ENCODE data around the gene MEGF11.

The MEGF11 gene

GRCh38 chr15:66108483-66109265 lies 144.9 kb downstream of the MEGF11 start:
- DNase-seq, result no peak

DNA sequence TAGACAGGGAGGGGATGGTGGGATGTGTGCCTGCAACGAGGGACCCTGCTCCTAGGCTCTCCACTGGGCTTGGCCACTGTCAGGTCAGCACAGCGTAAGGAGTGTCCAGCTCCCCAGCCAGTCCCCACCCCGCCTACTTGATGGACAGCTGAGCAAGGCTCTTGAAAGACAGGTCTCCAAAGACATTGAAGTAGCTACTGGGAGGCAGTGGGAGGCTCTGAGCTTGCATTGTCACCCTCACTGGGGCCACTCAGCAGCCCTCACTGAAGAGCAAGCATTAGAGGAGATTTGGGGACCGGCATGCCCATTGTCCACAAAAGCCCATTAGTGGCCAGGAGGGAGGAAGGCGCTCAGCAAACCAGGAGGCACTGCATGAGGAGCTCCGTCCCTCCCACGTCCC lies 146.5 kb downstream of the MEGF11 start:
- DNase-seq, result no peak

DNA sequence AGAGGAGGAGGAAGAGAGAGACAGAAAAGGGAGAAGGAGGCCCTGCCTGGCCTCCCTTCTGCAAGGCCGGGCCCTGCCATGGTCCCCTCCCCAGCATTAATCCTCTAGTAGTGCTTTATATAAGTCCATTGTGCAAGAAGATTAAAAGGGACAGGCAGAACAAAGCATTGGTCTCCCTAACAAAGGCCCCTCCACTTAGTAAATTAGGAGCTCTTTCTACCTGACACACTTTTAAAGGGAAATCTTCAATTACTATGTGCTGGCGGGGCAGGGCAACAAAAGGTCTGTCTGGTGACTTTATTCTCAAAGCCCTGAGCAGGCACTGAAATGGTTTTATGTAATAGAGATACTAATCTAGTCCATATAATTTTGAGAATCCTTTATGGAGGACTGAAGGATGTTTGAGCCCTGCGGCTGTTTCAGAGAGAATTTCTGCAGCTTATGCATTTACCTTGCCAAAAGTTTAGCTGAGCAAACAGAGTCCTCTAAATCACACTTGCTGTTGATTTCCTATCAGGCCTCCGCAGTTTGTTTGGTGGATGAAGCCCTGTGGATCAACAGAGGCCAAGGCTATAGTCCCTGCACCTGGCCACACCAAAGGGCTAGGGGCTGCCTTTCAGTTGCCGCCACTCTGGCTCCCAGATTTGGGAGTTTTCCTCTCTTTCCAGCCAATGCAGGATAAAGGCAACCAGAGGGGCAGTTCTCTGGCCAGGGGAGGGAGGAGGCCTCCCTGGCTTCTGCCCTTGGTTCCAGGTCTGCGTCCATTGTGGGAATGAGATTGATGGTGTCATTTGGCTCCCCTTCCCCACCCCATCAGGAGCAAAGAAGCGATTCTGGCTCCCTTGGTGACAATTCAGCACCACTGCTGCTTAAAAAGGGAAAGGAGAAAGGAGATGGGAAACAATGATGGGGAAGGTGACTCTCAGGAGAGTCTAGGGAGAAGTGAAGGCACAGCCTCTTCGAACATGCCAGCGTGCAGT lies 148.0 kb downstream of the MEGF11 start:
- no peak for DNase-seq

GRCh38 chr15:66103293-66103590 lies 150.3 kb downstream of the MEGF11 start:
- DNase-seq, result no peak

DNA sequence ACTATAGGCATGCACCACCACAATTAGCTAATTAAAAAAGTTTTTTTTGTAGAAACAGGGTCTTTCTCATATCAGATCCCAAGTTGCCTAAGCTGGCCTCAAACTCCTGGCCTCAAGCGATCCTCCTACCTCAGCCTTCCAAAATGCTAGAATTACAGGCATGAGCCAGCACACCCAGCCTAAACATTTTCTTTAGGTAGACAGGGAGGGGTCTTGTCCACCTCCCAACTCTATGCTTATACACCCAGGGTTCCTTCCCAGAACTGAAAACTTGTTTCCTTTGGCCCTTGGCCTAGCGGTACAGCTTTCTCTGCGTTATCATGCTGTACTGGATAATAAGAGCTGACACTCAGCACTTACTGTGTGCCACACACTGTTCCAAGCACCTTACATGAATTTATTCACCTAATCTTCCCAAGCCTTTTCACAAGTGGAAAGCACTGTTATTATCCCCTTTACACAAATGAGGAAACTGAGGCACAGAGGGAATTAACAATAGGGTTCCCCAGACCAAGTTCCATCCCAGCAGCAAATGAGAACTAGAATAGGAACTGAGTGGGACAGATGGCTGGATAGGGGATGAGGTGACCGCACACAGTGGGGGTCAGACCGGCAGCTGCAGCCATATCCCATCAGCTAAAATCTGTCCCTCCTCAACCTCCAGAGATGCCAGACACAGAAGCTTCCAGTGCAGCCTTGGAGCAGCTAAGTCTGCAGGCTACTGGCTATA lies 150.8 kb downstream of the MEGF11 start:
- no peak for DNase-seq

DNA sequence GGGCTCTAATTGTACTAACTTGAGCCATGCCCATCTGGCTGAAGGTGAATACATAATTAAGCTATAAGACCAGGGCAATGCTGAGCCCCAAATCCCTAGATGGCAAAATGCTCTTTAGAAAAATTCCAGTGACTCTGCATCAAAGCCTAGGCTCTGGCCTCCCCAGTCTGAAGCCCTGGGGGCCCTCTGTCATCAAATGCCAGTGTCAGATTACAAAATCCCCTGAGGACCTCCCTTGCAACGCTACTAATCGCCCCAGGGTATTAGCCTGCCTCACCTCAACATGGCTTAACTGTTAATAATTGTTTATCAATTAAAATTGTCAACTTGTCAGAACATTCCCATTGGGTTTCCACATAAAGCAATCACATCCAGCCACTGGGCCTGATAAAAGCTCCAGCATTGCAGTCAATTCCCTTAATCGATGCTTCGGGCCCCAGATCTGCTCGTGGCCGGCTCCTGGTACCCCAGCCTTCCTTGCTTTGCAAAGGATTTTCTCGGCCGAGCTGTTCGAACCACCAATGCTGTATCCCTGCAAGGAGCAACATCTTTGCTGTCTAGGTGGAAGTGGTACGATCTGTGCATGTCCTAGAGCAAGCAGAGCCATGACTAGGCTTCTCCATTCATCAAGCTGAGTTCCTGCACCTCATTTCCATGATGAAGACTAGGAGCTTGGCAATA lies 151.7 kb downstream of the MEGF11 start:
- DNase-seq, result no peak

DNA sequence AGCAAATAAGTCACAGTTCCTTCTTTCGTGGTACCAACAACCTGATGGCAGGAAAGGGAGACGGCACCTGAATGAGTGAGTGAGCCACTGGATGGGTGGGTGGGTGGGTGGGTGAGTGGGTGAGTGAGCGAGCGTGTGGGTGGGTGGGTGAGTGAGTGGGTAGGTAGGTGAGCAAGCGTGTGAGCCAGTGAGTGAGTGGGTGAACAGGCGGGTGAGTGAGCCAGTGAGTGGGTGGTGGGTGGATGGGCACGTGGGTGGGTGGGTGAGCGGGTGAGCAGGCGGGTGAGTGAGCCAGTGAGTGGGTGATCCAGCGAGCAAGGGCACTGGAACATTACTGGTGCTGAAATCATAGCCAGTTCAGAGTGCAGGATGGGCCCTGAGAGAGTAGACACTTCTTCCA lies 152.8 kb downstream of the MEGF11 start:
- no peak for DNase-seq

GRCh38 chr15:66099950-66100671 lies 153.4 kb downstream of the MEGF11 start:
- no peak for DNase-seq

DNA sequence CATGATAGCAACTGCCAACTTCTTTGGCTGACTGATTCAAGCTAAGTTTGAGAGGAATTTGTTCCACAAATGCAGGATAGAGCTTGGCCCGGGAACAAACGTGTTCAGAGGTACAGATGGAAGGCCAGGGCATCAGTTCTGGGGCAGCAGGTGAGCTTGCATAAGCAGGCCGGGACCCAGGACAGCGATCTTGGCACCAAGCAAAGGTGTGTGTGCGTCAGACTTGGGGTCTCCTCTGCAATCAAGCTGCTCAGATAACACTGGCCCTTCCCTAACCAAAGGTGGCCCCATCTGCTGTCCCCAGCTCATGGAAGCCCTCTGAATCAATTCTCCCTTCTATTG lies 155.6 kb downstream of the MEGF11 start:
- DNase-seq, result no peak

GRCh38 chr15:66097151-66098021 lies 156.2 kb downstream of the MEGF11 start:
- peak; percentile 93 for DNase-seq

- no peak for DNase-seq
Observed at GRCh38 chr15:66096688-66097058, 156.9 kb downstream of the MEGF11 start.

DNA sequence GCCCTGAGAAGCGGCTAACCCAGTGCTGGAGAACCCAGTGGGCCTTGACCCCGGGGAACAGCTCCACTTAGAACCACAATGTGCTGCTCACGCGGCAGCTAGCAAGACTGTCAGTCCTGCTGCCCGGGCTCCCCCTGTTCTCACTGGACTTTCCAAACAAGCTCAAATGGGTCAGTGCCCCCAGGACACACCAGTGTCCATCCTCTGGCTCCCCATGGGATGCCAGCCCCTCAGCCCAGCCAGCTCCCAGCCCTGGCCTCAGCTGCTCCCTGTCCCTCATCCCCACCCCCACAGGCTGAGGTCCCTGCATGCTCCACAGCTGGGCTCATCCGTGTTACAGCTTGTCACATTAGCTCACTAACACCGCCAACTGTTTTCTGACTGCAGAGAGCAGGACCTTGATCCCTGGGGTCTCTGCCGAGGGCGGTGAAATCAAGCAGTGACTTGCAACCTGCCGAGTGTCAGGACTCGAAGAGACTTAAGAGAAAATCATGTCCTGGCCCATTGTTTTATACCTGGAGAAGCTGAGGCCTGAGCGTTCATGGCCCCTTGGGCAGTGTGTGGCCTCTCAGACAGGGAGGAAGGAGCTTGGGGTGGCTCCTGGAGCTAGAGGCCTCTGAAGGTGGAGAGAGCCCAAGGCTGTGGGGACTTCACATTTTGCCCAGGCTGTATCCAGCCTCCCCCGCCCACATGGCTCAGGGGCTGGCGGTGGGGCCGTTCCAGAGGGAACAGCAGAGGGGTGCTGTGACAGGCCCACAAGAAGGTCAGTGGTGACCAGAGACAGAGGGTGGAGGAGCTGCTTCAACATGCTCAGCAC lies 157.5 kb downstream of the MEGF11 start:
- DNase-seq, result peak; percentile 21

DNA sequence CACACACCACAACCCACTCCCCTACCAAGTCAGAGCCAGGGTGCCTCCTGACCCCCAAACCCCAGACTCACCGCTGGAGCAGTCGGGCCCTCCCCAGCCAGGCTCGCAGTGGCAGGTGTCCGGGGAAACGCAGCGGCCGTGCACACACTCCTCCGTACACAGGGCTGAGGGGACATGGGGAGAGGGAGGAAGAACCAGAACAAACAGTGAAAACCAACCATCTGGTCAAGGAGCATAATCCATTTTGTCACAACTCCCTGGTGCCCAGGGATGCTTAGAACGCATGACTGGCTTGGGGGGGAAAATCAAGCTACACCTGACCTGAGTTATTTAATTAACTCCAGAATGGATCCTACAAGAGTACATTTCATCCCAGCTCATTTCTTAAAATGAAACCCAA lies 159.2 kb downstream of the MEGF11 start:
- peak; percentile 54 for DNase-seq

DNA sequence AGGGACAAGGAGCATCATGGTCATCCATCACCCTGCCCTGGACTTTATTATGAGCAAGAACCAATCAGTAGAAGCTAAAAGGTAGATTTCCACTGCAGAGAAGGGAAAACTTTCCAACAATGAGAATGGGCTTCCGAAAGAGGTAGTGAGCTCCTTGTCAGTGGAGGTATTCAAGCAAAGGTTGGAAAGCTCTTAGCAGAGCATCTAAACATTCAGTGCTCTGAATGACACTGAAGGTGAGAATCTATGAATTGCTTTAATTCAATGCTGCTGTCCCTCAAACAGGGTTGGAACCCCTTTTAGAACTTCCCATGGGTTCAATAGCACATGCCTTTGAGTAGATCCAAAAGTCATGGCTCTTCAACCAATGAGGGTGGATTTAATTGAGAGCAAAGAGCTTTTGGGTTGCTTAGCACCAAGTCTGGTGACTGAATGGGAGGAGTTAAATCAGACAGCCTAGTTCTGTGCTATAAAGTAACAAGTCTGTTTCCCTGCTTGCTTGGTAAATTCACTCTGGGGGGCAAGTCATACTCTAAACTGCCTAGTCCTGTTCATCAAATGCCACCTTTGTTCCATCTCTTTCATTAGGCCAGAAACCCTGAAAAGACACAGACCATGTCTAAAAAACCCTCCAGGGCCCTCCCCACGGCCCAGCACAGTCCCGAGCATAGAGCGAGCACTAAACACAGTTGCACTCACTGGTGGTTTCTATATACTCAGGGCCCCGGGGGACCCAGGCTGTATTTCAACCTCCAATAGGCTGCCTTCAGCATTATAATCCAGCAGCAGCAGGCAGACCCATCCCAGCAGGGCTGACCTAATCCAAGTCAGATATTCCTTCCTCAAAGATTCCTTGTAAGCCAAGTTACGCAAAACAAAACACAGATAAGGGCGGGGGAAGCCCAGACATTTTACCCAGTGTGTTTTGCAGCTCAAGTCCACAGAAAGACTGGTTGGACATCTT lies 161.2 kb downstream of the MEGF11 start:
- no peak for DNase-seq

DNA sequence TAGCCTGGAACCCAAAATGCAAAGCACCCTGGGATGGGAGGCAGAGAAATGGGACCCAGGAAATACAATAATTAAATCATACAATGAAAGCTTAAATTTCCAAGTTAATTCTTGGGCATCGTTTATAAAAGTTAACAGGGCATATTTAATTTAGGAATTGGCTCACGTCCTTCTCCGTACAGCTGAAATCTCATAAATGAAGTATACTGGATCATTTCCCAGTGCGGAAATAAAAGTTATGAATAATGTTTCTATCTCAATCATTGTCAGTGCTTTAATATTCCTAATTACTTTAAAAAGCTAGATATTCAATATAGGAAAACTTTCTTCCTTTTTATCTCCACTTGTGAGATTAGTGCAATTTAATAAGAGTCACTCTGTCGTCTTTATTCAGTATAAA lies 164.0 kb downstream of the MEGF11 start:
- no peak for DNase-seq

DNA sequence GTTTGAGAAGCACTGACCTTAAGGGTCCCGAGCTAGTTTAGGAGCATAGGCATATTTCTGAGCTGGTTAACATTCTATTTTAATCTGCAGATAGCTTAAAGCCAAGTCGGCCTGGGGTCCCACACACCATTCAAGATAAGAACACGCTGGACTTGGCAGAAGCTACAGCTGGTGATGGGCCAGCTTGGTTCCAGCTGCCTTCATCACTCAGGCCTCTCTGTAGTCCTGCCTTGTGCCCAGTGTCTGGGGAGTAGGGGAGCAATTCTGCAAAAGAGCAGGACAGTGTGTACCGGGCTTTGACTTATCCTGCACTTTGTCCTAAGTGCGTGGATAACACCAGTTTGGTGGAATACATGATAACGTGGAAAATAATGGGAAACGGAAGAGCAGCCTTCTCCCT lies 164.5 kb downstream of the MEGF11 start:
- no peak for DNase-seq

DNA sequence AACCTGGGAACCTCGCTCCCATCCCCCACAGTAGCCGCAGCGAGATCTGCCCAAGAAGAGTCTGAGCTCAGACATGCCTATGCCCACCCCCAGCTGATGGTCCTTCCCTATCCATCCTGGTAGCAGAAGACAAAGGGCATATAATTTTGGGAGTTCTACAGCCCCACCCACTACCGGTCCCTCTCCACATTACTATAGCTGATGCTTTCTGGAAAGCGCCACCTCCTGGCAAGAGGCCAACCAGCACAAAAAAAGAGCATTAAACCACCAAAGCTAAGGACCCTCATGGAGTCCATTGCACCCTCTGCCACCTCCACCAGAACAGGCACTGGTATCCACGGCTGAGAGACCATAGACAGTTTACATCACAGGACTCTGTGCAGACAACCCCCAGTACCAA lies 168.4 kb downstream of the MEGF11 start:
- peak; percentile 29 for DNase-seq

DNA sequence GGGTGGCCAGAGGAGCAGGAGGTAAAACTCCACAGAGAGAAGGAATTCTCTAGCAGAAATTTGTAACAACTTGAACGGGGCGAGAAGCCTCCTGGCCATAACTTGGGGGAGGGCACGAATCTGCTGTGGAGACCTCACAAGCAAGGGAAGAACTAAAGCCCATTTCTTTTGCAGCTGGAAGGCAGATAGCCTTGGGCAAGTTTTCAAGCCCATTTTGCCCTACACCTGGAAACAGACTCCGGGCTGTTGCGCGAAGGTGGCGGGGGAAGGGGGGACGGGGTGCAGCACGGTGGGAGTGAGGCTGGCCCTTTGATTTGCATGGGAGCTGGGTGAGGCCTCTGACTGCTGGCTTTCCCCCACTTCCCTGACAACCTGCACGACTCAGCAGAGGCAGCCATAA lies 168.8 kb downstream of the MEGF11 start:
- no peak for DNase-seq

- DNase-seq, result no peak
Observed at GRCh38 chr15:66080717-66081398, 172.7 kb downstream of the MEGF11 start.

Measured in SHP77 treated with DMSO at 0.1 percent for 48 hours (cell line).